Activated B cell treated with CpG ODN at 0.5 μM for 24 hours (primary cell): ENCODE results near the gene NUP62. TPM values are rescaled to one million over a fixed set of nuclear protein-coding genes. Genes with fewer than 3 reads are reported as not detected.

ENCODE experiments used
- ATAC-seq: fragments of 200-7000 bp; cut with Tn5 transposase; one replicate; pipeline ENCODE4 v1.10.0; 2021; ENCODE audit warnings: low read depth, mild to moderate bottlenecking, moderate library complexity
- CTCF ChIA-PET: fragments of 350-600 bp; sonication (Branson Sonifier 250); formaldehyde crosslinking; loops from one replicate; lab custom pipeline; 2021; ENCODE audit warnings: antibody characterized with exemption; lab: Charles Lee
- POLR2A ChIA-PET: fragments of 350-600 bp; sonication (Branson Sonifier 250); formaldehyde crosslinking; loops from one replicate; lab custom pipeline; 2021; ENCODE audit warnings: antibody characterized with exemption; lab: Charles Lee
- DNase-seq: peaks from one replicate; pipeline ENCODE4 v3.0.0; 2022
- H3K27ac Mint-ChIP-seq: one replicate; pipeline ENCODE4 v1.8.0; 2020; ENCODE audit warnings: mixed read lengths
- H3K27me3 Mint-ChIP-seq: one replicate; pipeline ENCODE4 v1.8.0; 2021; ENCODE audit warnings: mixed read lengths
- H3K36me3 Mint-ChIP-seq: one replicate; pipeline ENCODE4 v1.8.0; 2021; ENCODE audit warnings: low read depth, mixed read lengths
- H3K4me1 Mint-ChIP-seq: one replicate; pipeline ENCODE4 v1.8.0; 2021; ENCODE audit warnings: mixed read lengths
- H3K4me3 Mint-ChIP-seq: one replicate; pipeline ENCODE4 v1.8.0; 2020; ENCODE audit warnings: mild to moderate bottlenecking, mixed read lengths
- H3K9me3 Mint-ChIP-seq: one replicate; pipeline ENCODE4 v1.8.0; 2020; ENCODE audit warnings: mixed read lengths
- CTCF ChIP-seq: fragments of 200-600 bp; IDR thresholded peaks from one replicate; pipeline ENCODE4 v1.8.0; 2022; ENCODE audit warnings: antibody characterized with exemption, mild to moderate bottlenecking
- intact Hi-C: fragments of 100-400 bp; cut with micrococcal nuclease; formaldehyde crosslinking; loops from one replicate; pipeline ENCODE4 v1.15.1; 2024
- total RNA-seq: library from RNA; stranded (reverse); gene quantifications from 2 replicates; pipeline ENCODE4 v1.2.3, GENCODE V29; 2022

NUP62 gene
- total RNA-seq, 1 donor from 2014 or later: 114 TPM

- Mint-ChIP-seq H3K27ac (no peak overlapping the region), H3K4me3 (no peak overlapping the region), H3K4me1 (peaks cover 14% of the 10 kb centered on the region), H3K36me3 (peaks cover 75% of the 10 kb centered on the region), H3K27me3 (no peaks in the 10 kb centered on the region), H3K9me3 (no peaks in the 10 kb centered on the region)
- ChIA-PET CTCF (no interaction called here), POLR2A (interaction anchor here (0.5 to 0.6 kb wide), 2 partner anchors 17 to 105 kb away, joined by 3 to 13 read pairs; no protein-coding TSS in a partner anchor)
- intact Hi-C loops: no loop called here
- no peak for TF ChIP-seq CTCF
- ATAC-seq (no peak), DNase-seq (no peak)
Observed at GRCh38 chr19:49861107-49861506, 68.2 kb downstream of the NUP62 start.

GRCh38 chr19:49860336-49861102 is 68.8 kb downstream of the NUP62 start:
- Mint-ChIP-seq H3K36me3 (peaks cover 77% of the 10 kb centered on the region), H3K27ac (no peak overlapping the region), H3K4me3 (no peak overlapping the region), H3K27me3 (no peaks in the 10 kb centered on the region), H3K4me1 (peaks cover 11% of the 10 kb centered on the region), H3K9me3 (no peaks in the 10 kb centered on the region)
- ChIA-PET POLR2A (interaction anchor here (0.5 to 0.6 kb wide), 2 partner anchors 17 to 106 kb away, joined by 3 to 13 read pairs; no protein-coding TSS in a partner anchor), CTCF (no interaction called here)
- TF ChIP-seq CTCF: no peak
- DNase-seq: no peak
- intact Hi-C loops: no loop called here
- no peak for ATAC-seq

- Mint-ChIP-seq H3K4me3 (no peak overlapping the region), H3K27me3 (no peaks in the 10 kb centered on the region), H3K36me3 (peaks cover 75% of the 10 kb centered on the region), H3K9me3 (no peaks in the 10 kb centered on the region), H3K4me1 (peaks cover 9% of the 10 kb centered on the region), H3K27ac (no peak overlapping the region)
- intact Hi-C loops: no loop called here
- DNase-seq: no peak
- TF ChIP-seq CTCF: no peak
- no peak for ATAC-seq
- ChIA-PET POLR2A (interaction anchor here (1.5 kb wide), 1 partner anchor 9 kb away, joined by 7 read pairs; the partner anchor contains the start of gene PTOV1), CTCF (no interaction called here)
Observed at GRCh38 chr19:49859682-49860335, 69.5 kb downstream of the NUP62 start.

- POLR2A ChIA-PET: interaction anchor here (1.2 to 1.5 kb wide), 2 partner anchors 8 to 11 kb away, joined by 6 to 7 read pairs; partner anchors contain the start of gene PTOV1
- intact Hi-C loops: no loop called here
- TF ChIP-seq CTCF: no peak
- CTCF ChIA-PET: no interaction called here
- H3K27ac Mint-ChIP-seq: no peak overlapping the region
- no peaks in the 10 kb centered on the region for H3K27me3 Mint-ChIP-seq
- H3K4me3 Mint-ChIP-seq: no peak overlapping the region
- DNase-seq: no peak
- peaks cover 16% of the 10 kb centered on the region for H3K4me1 Mint-ChIP-seq
- ATAC-seq: no peak
- H3K9me3 Mint-ChIP-seq: no peaks in the 10 kb centered on the region
- H3K36me3 Mint-ChIP-seq: peaks cover 60% of the 10 kb centered on the region
Observed at GRCh38 chr19:49858088-49858985, 71.0 kb downstream of the NUP62 start.
